Stimulated activated CD4-positive, alpha-beta T cell treated with anti-CD3 and anti-CD28 coated beads, Interleukin-4, amount 100 ng/mL, for 1 hour (primary cell): ENCODE results near the gene GRHL3.
"Not testable (repeated sequence)": the region's sequence is repeated elsewhere in the genome, so short reads cannot be mapped to it uniquely, and the experiment has no call there.

Source experiments
- DNase-seq: peaks from one replicate; pipeline ENCODE4 v3.0.0-alpha.2; 2020

The GRHL3 gene

GRCh38 chr1:24319312-24319863, at the start of gene GRHL3:
Gene GRHL3, plus strand, starts transcription at chr1:24319357. Its CDS starts 195 bp downstream, at chr1:24319552.
- DNase-seq: no peak

GRCh38 chr1:24274203-24275103, 44.7 kb upstream of the GRHL3 start:
- DNase-seq: not testable (repeated sequence)

GRCh38 chr1:24275104-24275410, 44.1 kb upstream of the GRHL3 start:
- no peak for DNase-seq

GRCh38 chr1:24275510-24275909, 43.6 kb upstream of the GRHL3 start:
- DNase-seq: no peak

GRCh38 chr1:24276791-24277190, 42.4 kb upstream of the GRHL3 start:
- DNase-seq: no peak

GRCh38 chr1:24277420-24278169, 41.6 kb upstream of the GRHL3 start:
- DNase-seq: no peak

GRCh38 chr1:24278726-24279125, 40.4 kb upstream of the GRHL3 start:
- no peak for DNase-seq

GRCh38 chr1:24279590-24280232, 39.4 kb upstream of the GRHL3 start:
- no peak for DNase-seq

- DNase-seq: no peak
Measured at GRCh38 chr1:24281591-24281990, 37.6 kb upstream of the GRHL3 start.

GRCh38 chr1:24282491-24282890, 36.7 kb upstream of the GRHL3 start:
- no peak for DNase-seq

GRCh38 chr1:24283326-24284155, 35.6 kb upstream of the GRHL3 start:
- no peak for DNase-seq

- no peak for DNase-seq
Measured at GRCh38 chr1:24284156-24284471, 35.0 kb upstream of the GRHL3 start.

- no peak for DNase-seq
Measured at GRCh38 chr1:24285231-24285630, 33.9 kb upstream of the GRHL3 start.

GRCh38 chr1:24286246-24287010, 32.7 kb upstream of the GRHL3 start:
- DNase-seq: no peak

GRCh38 chr1:24287779-24288178, 31.4 kb upstream of the GRHL3 start:
- DNase-seq: not testable (repeated sequence)

GRCh38 chr1:24288479-24288878, 30.7 kb upstream of the GRHL3 start:
- no peak for DNase-seq

- no peak for DNase-seq
Measured at GRCh38 chr1:24289937-24290595, 29.1 kb upstream of the GRHL3 start.

- DNase-seq: no peak
Measured at GRCh38 chr1:24290933-24291487, 28.1 kb upstream of the GRHL3 start.

GRCh38 chr1:24292103-24292502, 27.1 kb upstream of the GRHL3 start:
- no peak for DNase-seq

- no peak for DNase-seq
Measured at GRCh38 chr1:24292887-24293286, 26.3 kb upstream of the GRHL3 start.
